ENCODE results near the gene ICA1.

The ICA1 gene

GRCh38 chr7:8290645-8291308 is 28.8 kb upstream of the ICA1 start:
- Histone ChIP-seq H3K36me3 (ENCODE audit: control insufficient read depth in 2 of 2, insufficient read depth in 1 of 2, low read length in 2 of 2) (no peaks in the 10 kb centered on the region), H3K4me1 (ENCODE audit: control insufficient read depth, insufficient read depth, low read length) (peaks cover 25% of the 10 kb centered on the region), H3K27ac (ENCODE audit: extremely low read depth, low read depth, low read length) (no peak overlapping the region), H3K9me3 (ENCODE audit: control insufficient read depth, insufficient read depth, low read depth, low read length) (no peaks in the 10 kb centered on the region), H3K4me3 (ENCODE audit: low read depth, low read length) (no peak overlapping the region)
- ChIA-PET CTCF (interaction anchor here (0.5 to 2.3 kb wide), 4 partner anchors 16 to 866 kb away, joined by 3 to 6 read pairs (median 4); no protein-coding TSS in a partner anchor), POLR2A (no interaction called here)
- no peak for TF ChIP-seq ZNF239 (tag by site-specific recombination; IDR thresholded peaks at IDR 0.05)
- no peak for TF ChIP-seq ZNF548 (tag by site-specific recombination; IDR thresholded peaks at IDR 0.05)
- TF ChIP-seq, protein P1, sequence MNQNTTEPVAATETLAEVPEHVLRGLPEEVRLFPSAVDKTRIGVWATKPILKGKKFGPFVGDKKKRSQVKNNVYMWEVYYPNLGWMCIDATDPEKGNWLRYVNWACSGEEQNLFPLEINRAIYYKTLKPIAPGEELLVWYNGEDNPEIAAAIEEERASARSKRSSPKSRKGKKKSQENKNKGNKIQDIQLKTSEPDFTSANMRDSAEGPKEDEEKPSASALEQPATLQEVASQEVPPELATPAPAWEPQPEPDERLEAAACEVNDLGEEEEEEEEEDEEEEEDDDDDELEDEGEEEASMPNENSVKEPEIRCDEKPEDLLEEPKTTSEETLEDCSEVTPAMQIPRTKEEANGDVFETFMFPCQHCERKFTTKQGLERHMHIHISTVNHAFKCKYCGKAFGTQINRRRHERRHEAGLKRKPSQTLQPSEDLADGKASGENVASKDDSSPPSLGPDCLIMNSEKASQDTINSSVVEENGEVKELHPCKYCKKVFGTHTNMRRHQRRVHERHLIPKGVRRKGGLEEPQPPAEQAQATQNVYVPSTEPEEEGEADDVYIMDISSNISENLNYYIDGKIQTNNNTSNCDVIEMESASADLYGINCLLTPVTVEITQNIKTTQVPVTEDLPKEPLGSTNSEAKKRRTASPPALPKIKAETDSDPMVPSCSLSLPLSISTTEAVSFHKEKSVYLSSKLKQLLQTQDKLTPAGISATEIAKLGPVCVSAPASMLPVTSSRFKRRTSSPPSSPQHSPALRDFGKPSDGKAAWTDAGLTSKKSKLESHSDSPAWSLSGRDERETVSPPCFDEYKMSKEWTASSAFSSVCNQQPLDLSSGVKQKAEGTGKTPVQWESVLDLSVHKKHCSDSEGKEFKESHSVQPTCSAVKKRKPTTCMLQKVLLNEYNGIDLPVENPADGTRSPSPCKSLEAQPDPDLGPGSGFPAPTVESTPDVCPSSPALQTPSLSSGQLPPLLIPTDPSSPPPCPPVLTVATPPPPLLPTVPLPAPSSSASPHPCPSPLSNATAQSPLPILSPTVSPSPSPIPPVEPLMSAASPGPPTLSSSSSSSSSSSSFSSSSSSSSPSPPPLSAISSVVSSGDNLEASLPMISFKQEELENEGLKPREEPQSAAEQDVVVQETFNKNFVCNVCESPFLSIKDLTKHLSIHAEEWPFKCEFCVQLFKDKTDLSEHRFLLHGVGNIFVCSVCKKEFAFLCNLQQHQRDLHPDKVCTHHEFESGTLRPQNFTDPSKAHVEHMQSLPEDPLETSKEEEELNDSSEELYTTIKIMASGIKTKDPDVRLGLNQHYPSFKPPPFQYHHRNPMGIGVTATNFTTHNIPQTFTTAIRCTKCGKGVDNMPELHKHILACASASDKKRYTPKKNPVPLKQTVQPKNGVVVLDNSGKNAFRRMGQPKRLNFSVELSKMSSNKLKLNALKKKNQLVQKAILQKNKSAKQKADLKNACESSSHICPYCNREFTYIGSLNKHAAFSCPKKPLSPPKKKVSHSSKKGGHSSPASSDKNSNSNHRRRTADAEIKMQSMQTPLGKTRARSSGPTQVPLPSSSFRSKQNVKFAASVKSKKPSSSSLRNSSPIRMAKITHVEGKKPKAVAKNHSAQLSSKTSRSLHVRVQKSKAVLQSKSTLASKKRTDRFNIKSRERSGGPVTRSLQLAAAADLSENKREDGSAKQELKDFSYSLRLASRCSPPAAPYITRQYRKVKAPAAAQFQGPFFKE (tag by site-specific recombination; IDR thresholded peaks at IDR 0.05; ENCODE audit: borderline replicate concordance) = no peak
- TF ChIP-seq, protein P2, sequence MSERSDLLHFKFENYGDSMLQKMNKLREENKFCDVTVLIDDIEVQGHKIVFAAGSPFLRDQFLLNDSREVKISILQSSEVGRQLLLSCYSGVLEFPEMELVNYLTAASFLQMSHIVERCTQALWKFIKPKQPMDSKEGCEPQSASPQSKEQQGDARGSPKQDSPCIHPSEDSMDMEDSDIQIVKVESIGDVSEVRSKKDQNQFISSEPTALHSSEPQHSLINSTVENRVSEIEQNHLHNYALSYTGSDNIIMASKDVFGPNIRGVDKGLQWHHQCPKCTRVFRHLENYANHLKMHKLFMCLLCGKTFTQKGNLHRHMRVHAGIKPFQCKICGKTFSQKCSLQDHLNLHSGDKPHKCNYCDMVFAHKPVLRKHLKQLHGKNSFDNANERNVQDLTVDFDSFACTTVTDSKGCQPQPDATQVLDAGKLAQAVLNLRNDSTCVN (tag by site-specific recombination; optimal IDR thresholded peaks at IDR 0.05) = no peak
- TF ChIP-seq ATF2 (tag by site-specific recombination; IDR thresholded peaks at IDR 0.05; ENCODE audit: low read depth) = 0 out of 2 replicates have a peak, but pooled peaks have one; percentile 29
- TF ChIP-seq ZBTB17 (tag by site-specific recombination; IDR thresholded peaks at IDR 0.05) = 0 out of 2 replicates have a peak, but pooled peaks have one; percentile 11
- no peak for TF ChIP-seq ZNF426 (tag by site-specific recombination; IDR thresholded peaks at IDR 0.05)
- no peak for TF ChIP-seq ZFP37 (tag by site-specific recombination; IDR thresholded peaks at IDR 0.05)
- peak; percentile 65 for TF ChIP-seq ZNF596 (tag by site-specific recombination; IDR thresholded peaks at IDR 0.05)
- TF ChIP-seq ZNF830 (tag by site-specific recombination; IDR thresholded peaks at IDR 0.05; ENCODE audit: low read depth) = no peak
- 0 out of 2 replicates have a peak, but pooled peaks have one; percentile 71 for TF ChIP-seq ZNF561 (tag by site-specific recombination; IDR thresholded peaks at IDR 0.05; ENCODE audit: borderline replicate concordance)
- TF ChIP-seq ZNF19 (tag by site-specific recombination; IDR thresholded peaks at IDR 0.05; ENCODE audit: low read depth) = no peak
- no peak for TF ChIP-seq ZNF626 (tag by site-specific recombination; IDR thresholded peaks at IDR 0.05)
- TF ChIP-seq ZSCAN30 (tag by site-specific recombination; IDR thresholded peaks at IDR 0.05) = peak; percentile 67; the same call in 1 of the 2 replicates
- TF ChIP-seq ZNF785 (tag by site-specific recombination; IDR thresholded peaks at IDR 0.05) = no peak
- TF ChIP-seq ZNF335 (tag by site-specific recombination; conservative IDR thresholded peaks at IDR 0.05) = no peak
- TF ChIP-seq ZNF274 (IDR thresholded peaks at IDR 0.05; ENCODE audit: low read length) = no peak
- no peak for TF ChIP-seq ZNF274 (tag by site-specific recombination; IDR thresholded peaks at IDR 0.05; ENCODE audit: borderline replicate concordance)
- peak; percentile 36; the same call in 1 of the 2 replicates for TF ChIP-seq ZNF660 (tag by site-specific recombination; IDR thresholded peaks at IDR 0.05)
- no peak for TF ChIP-seq GLIS2 (tag by site-specific recombination; IDR thresholded peaks at IDR 0.05)
- no peak for TF ChIP-seq ZNF10 (tag by site-specific recombination; IDR thresholded peaks at IDR 0.05)
- no peak for TF ChIP-seq ZNF175 (tag by site-specific recombination; IDR thresholded peaks at IDR 0.05)
- no peak for TF ChIP-seq KLF8 (tag by site-specific recombination; IDR thresholded peaks at IDR 0.05)
- TF ChIP-seq, protein P3, sequence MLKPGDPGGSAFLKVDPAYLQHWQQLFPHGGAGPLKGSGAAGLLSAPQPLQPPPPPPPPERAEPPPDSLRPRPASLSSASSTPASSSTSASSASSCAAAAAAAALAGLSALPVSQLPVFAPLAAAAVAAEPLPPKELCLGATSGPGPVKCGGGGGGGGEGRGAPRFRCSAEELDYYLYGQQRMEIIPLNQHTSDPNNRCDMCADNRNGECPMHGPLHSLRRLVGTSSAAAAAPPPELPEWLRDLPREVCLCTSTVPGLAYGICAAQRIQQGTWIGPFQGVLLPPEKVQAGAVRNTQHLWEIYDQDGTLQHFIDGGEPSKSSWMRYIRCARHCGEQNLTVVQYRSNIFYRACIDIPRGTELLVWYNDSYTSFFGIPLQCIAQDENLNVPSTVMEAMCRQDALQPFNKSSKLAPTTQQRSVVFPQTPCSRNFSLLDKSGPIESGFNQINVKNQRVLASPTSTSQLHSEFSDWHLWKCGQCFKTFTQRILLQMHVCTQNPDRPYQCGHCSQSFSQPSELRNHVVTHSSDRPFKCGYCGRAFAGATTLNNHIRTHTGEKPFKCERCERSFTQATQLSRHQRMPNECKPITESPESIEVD (tag by site-specific recombination; IDR thresholded peaks at IDR 0.05) = peak; percentile 81
- no peak for TF ChIP-seq ZNF510 (tag by site-specific recombination; IDR thresholded peaks at IDR 0.05; ENCODE audit: insufficient replicate concordance)
- TF ChIP-seq ZEB2 (tag by site-specific recombination; IDR thresholded peaks at IDR 0.05) = peak; percentile 41; the same call in 1 of the 2 replicates
- TF ChIP-seq ZNF843 (tag by site-specific recombination; IDR thresholded peaks at IDR 0.05) = peak; percentile 62; the same call in 1 of the 2 replicates
- TF ChIP-seq ZIC2 (tag by site-specific recombination; IDR thresholded peaks at IDR 0.05) = peak; percentile 83
- peak; percentile 69 for TF ChIP-seq FEZF1 (tag by site-specific recombination; IDR thresholded peaks at IDR 0.05)

Measured in HEK293 (cell line).